Measurements from ENCODE around the gene FBXO24.
A peak's percentile ranks its signal among the peaks of the same experiment; 100 is the strongest.

Gene FBXO24

GRCh38 chr7:100573691-100574361 lies 12.3 kb upstream of the FBXO24 start, which contains the start of gene SAP25:
Gene SAP25, minus strand, starts transcription at chr7:100573900. Its CDS starts 158 bp downstream, at chr7:100573742.
- no peak within 1 kb of the TSS for H3K4me3 Mint-ChIP-seq
- H3K4me1 Mint-ChIP-seq (ENCODE audit: low read depth in 2 of 2): peaks cover 12 to 14% of the 10 kb centered on the region in 2 donors
- H3K9me3 Mint-ChIP-seq: no peaks in the 10 kb centered on the region
- DNase-seq (no peak), ATAC-seq (replicated peaks) (no peak)
- no peaks in the 10 kb centered on the region for H3K27me3 Mint-ChIP-seq
- peak within 1 kb of the TSS in 1 of 2 donors; percentile 80 for H3K27ac Mint-ChIP-seq
- peaks cover 30% of the 10 kb centered on the region for H3K36me3 Mint-ChIP-seq (ENCODE audit: insufficient read depth)

- H3K36me3 Mint-ChIP-seq (ENCODE audit: insufficient read depth): peaks cover 25% of the 10 kb centered on the region
- peak overlapping the region in 1 of 2 donors; percentile 55 for H3K27ac Mint-ChIP-seq
- DNase-seq: no peak
- no peak overlapping the region for H3K4me3 Mint-ChIP-seq
- no peaks in the 10 kb centered on the region for H3K27me3 Mint-ChIP-seq
- peaks cover 5 to 8% of the 10 kb centered on the region in 2 donors for H3K4me1 Mint-ChIP-seq (ENCODE audit: low read depth in 2 of 2)
- no peak for ATAC-seq (replicated peaks)
- H3K9me3 Mint-ChIP-seq: no peaks in the 10 kb centered on the region
Observed at GRCh38 chr7:100574362-100575205, 11.5 kb upstream of the FBXO24 start.

- Mint-ChIP-seq H3K36me3 (ENCODE audit: insufficient read depth) (peaks cover 22% of the 10 kb centered on the region), H3K27me3 (no peaks in the 10 kb centered on the region), H3K9me3 (no peaks in the 10 kb centered on the region), H3K4me3 (no peak overlapping the region), H3K4me1 (ENCODE audit: low read depth in 2 of 2) (peaks cover 5 to 8% of the 10 kb centered on the region in 2 donors), H3K27ac (peak overlapping the region in 1 of 2 donors; percentile 55)
- no peak for DNase-seq
- ATAC-seq (replicated peaks): no peak
Observed at GRCh38 chr7:100575206-100575631, 10.9 kb upstream of the FBXO24 start.

- Mint-ChIP-seq H3K9me3 (no peaks in the 10 kb centered on the region), H3K36me3 (ENCODE audit: insufficient read depth) (peaks cover 16% of the 10 kb centered on the region), H3K4me3 (no peak overlapping the region), H3K27me3 (no peaks in the 10 kb centered on the region), H3K27ac (peak overlapping the region in 1 of 2 donors; percentile 88), H3K4me1 (ENCODE audit: low read depth in 2 of 2) (peaks cover 5 to 8% of the 10 kb centered on the region in 2 donors)
- no peak for DNase-seq
- no peak for ATAC-seq (replicated peaks)
Observed at GRCh38 chr7:100575746-100576383, 10.3 kb upstream of the FBXO24 start.

GRCh38 chr7:100576384-100576993 lies 9.6 kb upstream of the FBXO24 start:
- no peaks in the 10 kb centered on the region for H3K9me3 Mint-ChIP-seq
- peaks cover 15% of the 10 kb centered on the region for H3K36me3 Mint-ChIP-seq (ENCODE audit: insufficient read depth)
- DNase-seq (no peak), ATAC-seq (replicated peaks) (no peak)
- peaks cover 8% of the 10 kb centered on the region in 2 donors for H3K4me1 Mint-ChIP-seq (ENCODE audit: low read depth in 2 of 2)
- no peaks in the 10 kb centered on the region for H3K27me3 Mint-ChIP-seq
- H3K4me3 Mint-ChIP-seq: peak overlapping the region in 1 of 2 donors; percentile 35
- peak overlapping the region in 1 of 2 donors; percentile 88 for H3K27ac Mint-ChIP-seq

- no peaks in the 10 kb centered on the region for H3K27me3 Mint-ChIP-seq
- ATAC-seq (replicated peaks) (no peak), DNase-seq (no peak)
- H3K9me3 Mint-ChIP-seq: no peaks in the 10 kb centered on the region
- no peak overlapping the region for H3K27ac Mint-ChIP-seq
- H3K4me3 Mint-ChIP-seq: no peak overlapping the region
- H3K36me3 Mint-ChIP-seq (ENCODE audit: insufficient read depth): peaks cover 21% of the 10 kb centered on the region
- peaks cover 4 to 5% of the 10 kb centered on the region in 2 donors for H3K4me1 Mint-ChIP-seq (ENCODE audit: low read depth in 2 of 2)
Observed at GRCh38 chr7:100577103-100577502, 9.0 kb upstream of the FBXO24 start.

- Mint-ChIP-seq H3K4me3 (no peak overlapping the region), H3K27ac (no peak overlapping the region)
Observed at GRCh38 chr7:100577507-100577906, 8.6 kb upstream of the FBXO24 start.

GRCh38 chr7:100578246-100579183 lies 7.6 kb upstream of the FBXO24 start:
- Mint-ChIP-seq H3K27me3 (no peaks in the 10 kb centered on the region), H3K4me1 (ENCODE audit: low read depth in 2 of 2) (peaks cover 13 to 15% of the 10 kb centered on the region in 2 donors), H3K9me3 (no peaks in the 10 kb centered on the region), H3K36me3 (ENCODE audit: insufficient read depth) (peaks cover 13% of the 10 kb centered on the region), H3K27ac (peak overlapping the region in 1 of 2 donors; percentile 81), H3K4me3 (no peak overlapping the region)
- ATAC-seq (replicated peaks) (no peak), DNase-seq (no peak)

More at GRCh38 chr7:100577507-100577906, 8.6 kb upstream of the FBXO24 start:
- no peaks in the 10 kb centered on the region for H3K9me3 Mint-ChIP-seq
- H3K36me3 Mint-ChIP-seq (ENCODE audit: insufficient read depth): peaks cover 23% of the 10 kb centered on the region
- H3K4me1 Mint-ChIP-seq (ENCODE audit: low read depth in 2 of 2): peaks cover 6 to 9% of the 10 kb centered on the region in 2 donors
- ATAC-seq (replicated peaks) (no peak), DNase-seq (no peak)
- no peaks in the 10 kb centered on the region for H3K27me3 Mint-ChIP-seq

GRCh38 chr7:100580466-100581283 lies 5.5 kb upstream of the FBXO24 start:
- no peak for DNase-seq
- Mint-ChIP-seq H3K27ac (no peak overlapping the region), H3K9me3 (no peaks in the 10 kb centered on the region), H3K36me3 (ENCODE audit: insufficient read depth) (peaks cover 29% of the 10 kb centered on the region), H3K4me3 (peak overlapping the region in 1 of 2 donors; percentile 18), H3K4me1 (ENCODE audit: low read depth in 2 of 2) (peaks cover 33% of the 10 kb centered on the region in 2 donors), H3K27me3 (no peaks in the 10 kb centered on the region)
- no peak for ATAC-seq (replicated peaks)

GRCh38 chr7:100582041-100582579 lies 4.0 kb upstream of the FBXO24 start:
- ATAC-seq (replicated peaks): no peak
- DNase-seq: no peak

GRCh38 chr7:100582650-100583049 lies 3.5 kb upstream of the FBXO24 start:
- peak overlapping the region; percentile 94 to 95 for H3K27ac Mint-ChIP-seq
- H3K4me3 Mint-ChIP-seq: peak overlapping the region; percentile 97 to 98
- peaks cover 33 to 36% of the 10 kb centered on the region in 2 donors for H3K4me1 Mint-ChIP-seq (ENCODE audit: low read depth in 2 of 2)
- no peaks in the 10 kb centered on the region for H3K9me3 Mint-ChIP-seq
- no peak for DNase-seq
- no peak for ATAC-seq (replicated peaks)
- H3K36me3 Mint-ChIP-seq (ENCODE audit: insufficient read depth): peaks cover 37% of the 10 kb centered on the region
- no peaks in the 10 kb centered on the region for H3K27me3 Mint-ChIP-seq

More at GRCh38 chr7:100582041-100582579, 4.0 kb upstream of the FBXO24 start:
- H3K27ac Mint-ChIP-seq: peak overlapping the region; percentile 94 to 95
- peak overlapping the region; percentile 97 to 98 for H3K4me3 Mint-ChIP-seq
- peaks cover 33 to 36% of the 10 kb centered on the region in 2 donors for H3K4me1 Mint-ChIP-seq (ENCODE audit: low read depth in 2 of 2)
- peaks cover 37% of the 10 kb centered on the region for H3K36me3 Mint-ChIP-seq (ENCODE audit: insufficient read depth)
- H3K9me3 Mint-ChIP-seq: no peaks in the 10 kb centered on the region
- no peaks in the 10 kb centered on the region for H3K27me3 Mint-ChIP-seq

Measured in effector memory CD8-positive, alpha-beta T cell (primary cell).